H9 (cell line): ENCODE data around the gene UBAC1. TPM values are rescaled to one million over a fixed set of nuclear protein-coding genes. Genes with fewer than 3 reads are reported as not detected.

Experiments used
- DNase-seq: peaks from one replicate; pipeline ENCODE4 v3.0.0-alpha.2; 2017
- H2AFZ ChIP-seq: one replicate; pipeline ENCODE4 v1.6.1; 2013; ENCODE audit warnings: mild to moderate bottlenecking, low read length, control low read depth, moderate library complexity
- H2AK5ac ChIP-seq: 2 replicates; pipeline ENCODE4 v1.6.1; 2013; ENCODE audit warnings: low read length, control low read depth, mixed read lengths; ENCODE audit not compliant: insufficient read length
- H2BK120ac ChIP-seq: one replicate; pipeline ENCODE4 v1.6.1; 2013; ENCODE audit warnings: low read depth, mild to moderate bottlenecking, low read length, control low read depth, inconsistent platforms; ENCODE audit not compliant: poor library complexity, severe bottlenecking
- H2BK12ac ChIP-seq: 2 replicates; pipeline ENCODE4 v1.6.1; 2013; ENCODE audit warnings: low read length, control low read depth, mixed read lengths, low read depth; ENCODE audit not compliant: insufficient read length
- H2BK15ac ChIP-seq: 2 replicates; pipeline ENCODE4 v1.6.1; 2013; ENCODE audit warnings: low read depth, low read length, control low read depth
- H2BK20ac ChIP-seq: one replicate; pipeline ENCODE4 v1.6.1; 2013; ENCODE audit warnings: low read depth, mild to moderate bottlenecking, low read length, control low read depth, inconsistent platforms; ENCODE audit not compliant: poor library complexity, severe bottlenecking
- H2BK5ac ChIP-seq: 2 replicates; pipeline ENCODE4 v1.6.1; 2013; ENCODE audit warnings: low read length, control low read depth, mixed read lengths; ENCODE audit not compliant: insufficient read length
- H3K14ac ChIP-seq: 2 replicates; pipeline ENCODE4 v1.6.1; 2013; ENCODE audit warnings: low read length, control low read depth; ENCODE audit not compliant: insufficient read depth
- H3K18ac ChIP-seq: 2 replicates; pipeline ENCODE4 v1.6.1; 2013; ENCODE audit warnings: low read depth, mild to moderate bottlenecking, mixed read lengths, low read length, control low read depth; ENCODE audit not compliant: insufficient read length
- H3K23ac ChIP-seq: 2 replicates; pipeline ENCODE4 v1.6.1; 2013; ENCODE audit warnings: low read length, control low read depth, mixed read lengths, low read depth; ENCODE audit not compliant: insufficient read length
- H3K23me2 ChIP-seq: 2 replicates; pipeline ENCODE4 v1.6.1; 2013; ENCODE audit warnings: low read depth, mild to moderate bottlenecking, mixed read lengths, low read length, control low read depth; ENCODE audit not compliant: insufficient read length, poor library complexity, severe bottlenecking
- H3K27ac ChIP-seq: 2 replicates; pipeline ENCODE4 v1.5.1; 2013; ENCODE audit warnings: low read length, control low read depth, mixed read lengths, low read depth; ENCODE audit not compliant: insufficient read length
- H3K27me3 ChIP-seq: 2 replicates; pipeline ENCODE4 v1.6.1; 2013; ENCODE audit warnings: low read length, control low read depth, inconsistent platforms; ENCODE audit not compliant: insufficient read depth
- H3K4ac ChIP-seq: 2 replicates; pipeline ENCODE4 v1.6.1; 2013; ENCODE audit warnings: low read depth, mild to moderate bottlenecking, control low read depth, inconsistent platforms, low read length, moderate library complexity
- H3K4me1 ChIP-seq: 2 replicates; pipeline ENCODE4 v1.6.1; 2013; ENCODE audit warnings: low read length, control low read depth, inconsistent platforms; ENCODE audit not compliant: insufficient read depth
- H3K4me2 ChIP-seq: 2 replicates; pipeline ENCODE4 v1.6.1; 2013; ENCODE audit warnings: low read length, control low read depth, mixed read lengths; ENCODE audit not compliant: insufficient read length, insufficient read depth
- H3K56ac ChIP-seq: 2 replicates; pipeline ENCODE4 v1.6.1; 2013; ENCODE audit warnings: low read depth, mild to moderate bottlenecking, mixed read lengths, low read length, control low read depth; ENCODE audit not compliant: insufficient read length
- H3K79me1 ChIP-seq: 2 replicates; pipeline ENCODE4 v1.6.1; 2013; ENCODE audit warnings: low read depth, mild to moderate bottlenecking, moderate library complexity, low read length, control low read depth, inconsistent platforms; ENCODE audit not compliant: insufficient read depth, poor library complexity, severe bottlenecking
- H3K79me2 ChIP-seq: 2 replicates; pipeline ENCODE4 v1.6.1; 2013; ENCODE audit warnings: low read length, control low read depth, inconsistent platforms; ENCODE audit not compliant: insufficient read depth
- H3K9ac ChIP-seq: 2 replicates; pipeline ENCODE4 v1.6.1; 2013; ENCODE audit warnings: low read length, control low read depth, mixed read lengths; ENCODE audit not compliant: insufficient read length; ENCODE audit errors: extremely low read depth
- H3K9me3 ChIP-seq: one replicate; pipeline ENCODE4 v1.6.1; 2013; ENCODE audit warnings: low read depth, low read length, inconsistent platforms; ENCODE audit not compliant: control insufficient read depth
- H3T11ph ChIP-seq: one replicate; pipeline ENCODE4 v1.6.1; 2013; ENCODE audit warnings: mild to moderate bottlenecking, low read length, control low read depth, inconsistent platforms
- H4K20me1 ChIP-seq: one replicate; pipeline ENCODE4 v1.6.1; 2013; ENCODE audit not compliant: control insufficient read depth, insufficient read length, insufficient read depth
- H4K5ac ChIP-seq: 2 replicates; pipeline ENCODE4 v1.6.1; 2013; ENCODE audit warnings: low read depth, mild to moderate bottlenecking, mixed read lengths, low read length, control low read depth; ENCODE audit not compliant: insufficient read length
- H4K8ac ChIP-seq: replicated peaks from 2 replicates; pipeline ENCODE4 v1.6.1; 2013; ENCODE audit warnings: low read length, control low read depth, mixed read lengths, low read depth; ENCODE audit not compliant: insufficient read length
- H4K91ac ChIP-seq: 2 replicates; pipeline ENCODE4 v1.6.1; 2013; ENCODE audit warnings: low read depth, mild to moderate bottlenecking, moderate library complexity, mixed read lengths, low read length, control low read depth; ENCODE audit not compliant: insufficient read length
- H3K27ac Mint-ChIP-seq, 3 experiments: 2 replicates in 2 of 3; 3 replicates in 1 of 3; pipeline ENCODE4 v1.8.0; 2020 to 2021; ENCODE audit warnings: mixed read lengths in 3 of 3, mild to moderate bottlenecking in 1 of 3, moderate library complexity in 1 of 3
- H3K27me3 Mint-ChIP-seq: 2 replicates; pipeline ENCODE4 v1.8.0; 2021; ENCODE audit warnings: low read depth, mild to moderate bottlenecking, moderate library complexity, mixed read lengths
- H3K36me3 Mint-ChIP-seq, 3 experiments: 2 replicates in 2 of 3; 3 replicates in 1 of 3; pipeline ENCODE4 v1.8.0; 2020 to 2021; ENCODE audit warnings: low read depth in 3 of 3, mixed read lengths in 3 of 3; ENCODE audit not compliant: insufficient read depth in 1 of 3
- H3K4me1 Mint-ChIP-seq, 2 experiments: 2 replicates each; pipeline ENCODE4 v1.8.0; 2020; ENCODE audit warnings: mixed read lengths in 2 of 2
- H3K4me3 Mint-ChIP-seq, 2 experiments: 2 replicates in 1 of 2; 3 replicates in 1 of 2; pipeline ENCODE4 v1.8.0; 2020 to 2021; ENCODE audit warnings: mild to moderate bottlenecking in 2 of 2, mixed read lengths in 2 of 2, moderate library complexity in 1 of 2
- H3K9me3 Mint-ChIP-seq, 2 experiments: 2 replicates in 1 of 2; 3 replicates in 1 of 2; pipeline ENCODE4 v1.8.0; 2020; ENCODE audit warnings: mild to moderate bottlenecking in 2 of 2, mixed read lengths in 2 of 2, moderate library complexity in 1 of 2
- WGBS: extraction: QIAGEN DNeasy Blood & Tissue Kit; methylation state at CpG from one replicate; pipeline ENCODE4 v1.1.7; 2013; ENCODE audit warnings: missing lambda C conversion rate, low lambda C conversion rate, mixed read lengths; ENCODE audit not compliant: insufficient read length; ENCODE audit errors: extremely low coverage; 5-methylcytosine and 5-hydroxymethylcytosine counted together
- total RNA-seq: library from RNA; stranded (reverse); gene quantifications from 2 replicates; pipeline ENCODE4 v1.2.1, GENCODE V29; 2021
- TF ChIP-seq, protein P1 (sequence below): fragments of 200-600 bp; sonication (generic); conservative IDR thresholded peaks from 3 replicates; pipeline ENCODE4 v1.8.0; 2021; ENCODE audit warnings: antibody characterized with exemption, mild to moderate bottlenecking

Gene UBAC1
- total RNA-seq, 1 experiment from 2014 or later = 47.5 TPM

DNA sequence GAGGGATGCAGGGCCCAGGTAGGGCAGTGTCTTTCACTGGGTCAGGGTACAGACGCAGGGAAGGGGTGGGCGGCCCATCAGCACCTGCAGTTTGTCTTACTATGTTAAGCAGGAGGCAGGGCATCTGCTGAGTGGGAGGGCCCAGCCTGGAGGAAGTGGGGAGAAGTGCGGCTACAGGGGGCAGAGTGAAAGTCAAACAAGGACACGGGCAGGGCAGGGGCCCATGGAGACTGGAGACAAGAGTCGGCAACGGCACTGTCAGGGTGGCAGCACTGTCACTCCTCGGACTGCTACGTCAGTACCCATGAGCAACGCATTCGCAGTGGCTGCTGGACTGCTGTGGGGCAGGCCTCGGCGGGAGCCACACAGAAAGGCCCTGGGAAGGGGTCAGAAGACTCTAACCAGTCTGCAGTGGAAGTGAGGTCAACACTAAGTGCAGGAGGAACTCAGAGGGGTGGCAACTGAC lies 73.6 kb downstream of the UBAC1 start:
- H3K27ac ChIP-seq = no peak overlapping the region
- peak overlapping the region; percentile 20 to 92 (median 91); a peak in 6 of 7 replicates for H3K27ac Mint-ChIP-seq

More for the DNA sequence above, 73.6 kb downstream of the UBAC1 start:
- H3T11ph ChIP-seq = no peak overlapping the region
- peak; percentile 81 for DNase-seq
- H3K4me1 ChIP-seq = peaks cover 9% of the 10 kb centered on the region; the same call in 1 of the 2 replicates
- no peak overlapping the region for H2BK12ac ChIP-seq
- H3K27me3 ChIP-seq = no peaks in the 10 kb centered on the region
- H2AK5ac ChIP-seq = no peak overlapping the region
- H4K20me1 ChIP-seq = peaks cover 4% of the 10 kb centered on the region
- peaks cover 13% of the 10 kb centered on the region for H3K79me1 ChIP-seq
- H3K4me1 Mint-ChIP-seq = peaks cover 75 to 76% of the 10 kb centered on the region in 2 experiments
- peaks cover 90% of the 10 kb centered on the region for H3K79me2 ChIP-seq
- H3K4me2 ChIP-seq = no peak overlapping the region
- WGBS = no CpG with 5 or more reads among the region's 12 CpGs
- H3K27me3 Mint-ChIP-seq = no peaks in the 10 kb centered on the region
- H3K4me3 Mint-ChIP-seq = peak overlapping the region in 1 of 2 experiments; percentile 17; a peak in 2 of 5 replicates
- no peaks in the 10 kb centered on the region for H3K9me3 Mint-ChIP-seq
- H3K56ac ChIP-seq = no peak overlapping the region
- H3K23ac ChIP-seq = no peak overlapping the region
- no peaks in the 10 kb centered on the region for H3K23me2 ChIP-seq
- no peak overlapping the region for H2BK15ac ChIP-seq
- no peak overlapping the region for H2AFZ ChIP-seq
- H2BK5ac ChIP-seq = no peak overlapping the region
- no peak overlapping the region for H4K8ac ChIP-seq
- no peak overlapping the region; the same call in 1 of the 2 replicates for H3K14ac ChIP-seq
- no peak overlapping the region for H2BK20ac ChIP-seq
- H3K4ac ChIP-seq = no peak overlapping the region
- H4K91ac ChIP-seq = no peak overlapping the region
- no peaks in the 10 kb centered on the region; a peak in 1 of 7 replicates for H3K36me3 Mint-ChIP-seq
- no peak overlapping the region for H4K5ac ChIP-seq
- no peak overlapping the region for H3K18ac ChIP-seq
- H3K9me3 ChIP-seq = no peaks in the 10 kb centered on the region
- TF ChIP-seq, protein P1, sequence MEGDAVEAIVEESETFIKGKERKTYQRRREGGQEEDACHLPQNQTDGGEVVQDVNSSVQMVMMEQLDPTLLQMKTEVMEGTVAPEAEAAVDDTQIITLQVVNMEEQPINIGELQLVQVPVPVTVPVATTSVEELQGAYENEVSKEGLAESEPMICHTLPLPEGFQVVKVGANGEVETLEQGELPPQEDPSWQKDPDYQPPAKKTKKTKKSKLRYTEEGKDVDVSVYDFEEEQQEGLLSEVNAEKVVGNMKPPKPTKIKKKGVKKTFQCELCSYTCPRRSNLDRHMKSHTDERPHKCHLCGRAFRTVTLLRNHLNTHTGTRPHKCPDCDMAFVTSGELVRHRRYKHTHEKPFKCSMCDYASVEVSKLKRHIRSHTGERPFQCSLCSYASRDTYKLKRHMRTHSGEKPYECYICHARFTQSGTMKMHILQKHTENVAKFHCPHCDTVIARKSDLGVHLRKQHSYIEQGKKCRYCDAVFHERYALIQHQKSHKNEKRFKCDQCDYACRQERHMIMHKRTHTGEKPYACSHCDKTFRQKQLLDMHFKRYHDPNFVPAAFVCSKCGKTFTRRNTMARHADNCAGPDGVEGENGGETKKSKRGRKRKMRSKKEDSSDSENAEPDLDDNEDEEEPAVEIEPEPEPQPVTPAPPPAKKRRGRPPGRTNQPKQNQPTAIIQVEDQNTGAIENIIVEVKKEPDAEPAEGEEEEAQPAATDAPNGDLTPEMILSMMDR = no peak
- H2BK120ac ChIP-seq = no peak overlapping the region
- H3K9ac ChIP-seq = no peak overlapping the region
